ENCODE data around the gene FAM219B. TPM values are rescaled to one million over a fixed set of nuclear protein-coding genes. Genes with fewer than 3 reads are reported as not detected.

The FAM219B gene
- 75.4 TPM for total RNA-seq
- long read RNA-seq, full-length matches to known transcripts, result 63 of 99 reads
- long read RNA-seq, partial matches to known transcripts, result 13 of 99 reads
- long read RNA-seq, other reads (novel, unspliced or antisense), result 23 of 99 reads

GRCh38 chr15:74906450-74907162 lies at the start of gene FAM219B:
Gene FAM219B, minus strand, starts transcription at chr15:74906851. Its CDS starts 51 bp downstream, at chr15:74906800.
- H3K36me3 ChIP-seq, result peaks cover 34% of the 10 kb centered on the region
- DNase-seq (peak; percentile 98), ATAC-seq (peak; percentile 97)
- peaks cover 19% of the 10 kb centered on the region for H3K4me1 ChIP-seq
- no peaks in the 10 kb centered on the region for H3K9me3 ChIP-seq
- no peak for TF ChIP-seq CTCF (IDR thresholded peaks at IDR 0.05)
- H3K27ac ChIP-seq, result peak within 1 kb of the TSS; percentile 94
- H3K27me3 ChIP-seq, result no peaks in the 10 kb centered on the region
- intact Hi-C loops (cut with DNase I), result no loop called here
- H3K4me3 ChIP-seq, result peak within 1 kb of the TSS; percentile 91

- Histone ChIP-seq H3K27ac (peak overlapping the region; percentile 88), H3K27me3 (no peaks in the 10 kb centered on the region), H3K4me1 (peaks cover 44% of the 10 kb centered on the region), H3K9me3 (no peaks in the 10 kb centered on the region), H3K36me3 (no peaks in the 10 kb centered on the region), H3K4me3 (peak overlapping the region; percentile 81)
- DNase-seq (peak; percentile 94), ATAC-seq (peak; percentile 80)
- TF ChIP-seq CTCF (IDR thresholded peaks at IDR 0.05), result peak; percentile 44
- intact Hi-C loops (cut with DNase I), result no loop called here
Measured at GRCh38 chr15:74955796-74956647, 49.4 kb upstream of the FAM219B start.

- intact Hi-C loops (cut with DNase I), result no loop called here
- Histone ChIP-seq H3K27ac (peak overlapping the region; percentile 88), H3K9me3 (no peaks in the 10 kb centered on the region), H3K36me3 (no peaks in the 10 kb centered on the region), H3K4me3 (peak overlapping the region; percentile 81), H3K4me1 (peaks cover 48% of the 10 kb centered on the region), H3K27me3 (no peaks in the 10 kb centered on the region)
- DNase-seq (no peak), ATAC-seq (no peak)
- TF ChIP-seq CTCF (IDR thresholded peaks at IDR 0.05), result no peak
Measured at GRCh38 chr15:74955017-74955416, 48.4 kb upstream of the FAM219B start.

- no peak for DNase-seq
- H3K4me3 ChIP-seq, result peak overlapping the region; percentile 81
- no peaks in the 10 kb centered on the region for H3K9me3 ChIP-seq
- no peak for ATAC-seq
- TF ChIP-seq CTCF (IDR thresholded peaks at IDR 0.05), result no peak
- no peaks in the 10 kb centered on the region for H3K36me3 ChIP-seq
- peaks cover 49% of the 10 kb centered on the region for H3K4me1 ChIP-seq
- H3K27me3 ChIP-seq, result no peaks in the 10 kb centered on the region
- intact Hi-C loops (cut with DNase I), result no loop called here
- peak overlapping the region; percentile 88 for H3K27ac ChIP-seq
Measured at GRCh38 chr15:74954515-74954914, 47.9 kb upstream of the FAM219B start.

- no peak overlapping the region for H3K4me3 ChIP-seq
- no peak for ATAC-seq
- H3K27ac ChIP-seq, result no peak overlapping the region
- intact Hi-C loops (cut with DNase I), result no loop called here
- H3K9me3 ChIP-seq, result no peaks in the 10 kb centered on the region
- TF ChIP-seq CTCF (IDR thresholded peaks at IDR 0.05), result no peak
- peaks cover 27% of the 10 kb centered on the region for H3K4me1 ChIP-seq
- no peaks in the 10 kb centered on the region for H3K27me3 ChIP-seq
- H3K36me3 ChIP-seq, result no peaks in the 10 kb centered on the region
- DNase-seq, result no peak
Measured at GRCh38 chr15:74951006-74951405, 44.4 kb upstream of the FAM219B start.

Measured in upper lobe of right lung (tissue), 1 donor.